Cardiac muscle cell (in vitro differentiated cells and primary cell): Measurements from ENCODE around the gene COL5A1. TPM values are rescaled to one million over a fixed set of nuclear protein-coding genes. Genes with fewer than 3 reads are reported as not detected.
A peak's percentile ranks its signal among the peaks of the same experiment; 100 is the strongest.
"Not testable (repeated sequence)": the region's sequence is repeated elsewhere in the genome, so short reads cannot be mapped to it uniquely, and the experiment has no call there.

Experiments used
- DNase-seq, 2 donors: peaks; one replicate each; pipeline versions ENCODE4 v3.0.0 to v3.0.0-alpha.2; 2010 to 2017; ENCODE audit warnings: low read depth in 1 of 2, low spot score in 1 of 2
- H3K27ac ChIP-seq: fragments of 200-600 bp; sonication (generic); 2 replicates; pipeline ENCODE4 v1.5.1; 2016
- H3K27me3 ChIP-seq: fragments of 200-600 bp; sonication (generic); 2 replicates; pipeline ENCODE4 v1.6.0; 2016; ENCODE audit warnings: control low read depth
- H3K36me3 ChIP-seq: fragments of 200-600 bp; sonication (generic); 2 replicates; pipeline ENCODE4 v1.5.1; 2016; ENCODE audit warnings: control low read depth
- H3K4me1 ChIP-seq: fragments of 200-600 bp; sonication (generic); 2 replicates; pipeline ENCODE4 v1.8.1; 2017; ENCODE audit warnings: low read depth, mild to moderate bottlenecking, mixed run types
- H3K4me3 ChIP-seq: fragments of 200-600 bp; sonication (generic); 2 replicates; pipeline ENCODE4 v1.5.1; 2016; ENCODE audit warnings: mild to moderate bottlenecking
- H3K9me3 ChIP-seq: fragments of 200-600 bp; sonication (generic); 2 replicates; pipeline ENCODE4 v1.5.1; 2017; ENCODE audit warnings: low read depth, mild to moderate bottlenecking, control low read depth
- CTCF ChIP-seq: IDR thresholded peaks from 2 replicates; pipeline ENCODE4 v1.5.1; 2012; ENCODE audit warnings: low read depth, mild to moderate bottlenecking, low read length
- polyA plus RNA-seq: library from polyadenylated mRNA; unstranded; fragments of >200 nt; fragmentation: Nextera tagmentation; extraction: Ambion mirVana; gene quantifications from 2 replicates; pipeline ENCODE4 v1.2.1, GENCODE V29; 2016
- total RNA-seq: library from RNA; depleted of rRNA; stranded (reverse); fragments of >200 nt; gene quantifications from 2 replicates; pipeline ENCODE4 v1.2.3, GENCODE V29; 2016

COL5A1 gene
- total and polyA plus RNA-seq, 2 experiments from 2014 or later: 34.5 to 129 TPM

DNA sequence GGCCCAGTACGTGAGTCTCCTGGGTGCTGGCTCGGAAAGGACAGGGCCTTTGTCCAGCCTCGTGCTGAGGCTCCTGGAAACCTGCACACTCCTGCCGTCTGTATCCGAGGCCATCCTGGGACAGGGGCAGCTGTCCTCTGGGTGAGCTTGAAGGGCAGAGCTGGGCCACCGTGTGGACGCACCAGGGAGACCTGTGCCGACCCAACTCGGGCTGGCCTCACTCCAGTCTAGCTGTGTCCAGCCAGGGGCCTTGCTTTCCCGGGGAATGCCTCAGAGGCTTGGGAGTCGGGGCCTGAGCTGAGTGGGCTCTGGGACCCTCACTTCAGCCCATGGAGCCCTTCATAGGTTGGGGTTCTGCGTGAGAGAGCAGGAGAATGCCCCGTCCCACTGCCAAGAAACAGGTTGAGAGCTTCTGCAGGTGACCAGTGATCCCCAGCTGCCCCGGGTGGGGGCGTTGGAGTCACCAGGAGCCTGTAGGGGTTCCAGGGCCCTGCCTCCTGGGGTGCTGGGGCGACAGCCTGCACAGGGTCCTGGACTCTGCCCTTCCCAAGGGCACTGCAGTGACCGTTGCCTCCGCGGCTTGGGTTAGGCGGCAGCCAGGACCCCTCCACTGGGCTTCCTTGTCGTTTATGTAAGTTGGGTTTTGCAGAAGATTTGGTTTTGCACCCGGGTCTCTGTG, 60.1 kb downstream of the COL5A1 start:
- no peaks in the 10 kb centered on the region for H3K9me3 ChIP-seq
- no peak overlapping the region for H3K27ac ChIP-seq
- no peak for TF ChIP-seq CTCF
- H3K36me3 ChIP-seq: no peaks in the 10 kb centered on the region
- peaks cover 6% of the 10 kb centered on the region for H3K4me1 ChIP-seq
- DNase-seq: no peak
- no peak overlapping the region for H3K4me3 ChIP-seq
- H3K27me3 ChIP-seq: no peaks in the 10 kb centered on the region

- Histone ChIP-seq H3K36me3 (no peaks in the 10 kb centered on the region), H3K27ac (no peak overlapping the region), H3K9me3 (no peaks in the 10 kb centered on the region), H3K4me1 (peaks cover 10% of the 10 kb centered on the region), H3K4me3 (no peak overlapping the region), H3K27me3 (no peaks in the 10 kb centered on the region)
- no peak for TF ChIP-seq CTCF
- DNase-seq: no peak
These were observed 60.7 kb downstream of the COL5A1 start for GRCh38 chr9:134702291-134702690.

- H3K4me1 ChIP-seq: peaks cover 24% of the 10 kb centered on the region
- H3K4me3 ChIP-seq, H3K27ac ChIP-seq, H3K9me3 ChIP-seq, H3K27me3 ChIP-seq, DNase-seq, H3K36me3 ChIP-seq: not testable (repeated sequence)
These were observed 62.1 kb downstream of the COL5A1 start for GRCh38 chr9:134703730-134704114.

- no peak overlapping the region for H3K27ac ChIP-seq
- H3K4me3 ChIP-seq: no peak overlapping the region
- H3K36me3 ChIP-seq: no peaks in the 10 kb centered on the region
These were observed 62.9 kb downstream of the COL5A1 start for GRCh38 chr9:134704498-134704897.

GRCh38 chr9:134705786-134706185, 64.2 kb downstream of the COL5A1 start:
- no peak for DNase-seq
- no peak for TF ChIP-seq CTCF
- Histone ChIP-seq H3K9me3 (no peaks in the 10 kb centered on the region), H3K4me3 (no peak overlapping the region), H3K27ac (no peak overlapping the region), H3K4me1 (peaks cover 25% of the 10 kb centered on the region), H3K36me3 (no peaks in the 10 kb centered on the region), H3K27me3 (no peaks in the 10 kb centered on the region)

More at GRCh38 chr9:134704498-134704897, 62.9 kb downstream of the COL5A1 start:
- no peak for DNase-seq
- no peak for TF ChIP-seq CTCF
- Histone ChIP-seq H3K4me1 (peaks cover 25% of the 10 kb centered on the region), H3K9me3 (no peaks in the 10 kb centered on the region), H3K27me3 (no peaks in the 10 kb centered on the region)

DNA sequence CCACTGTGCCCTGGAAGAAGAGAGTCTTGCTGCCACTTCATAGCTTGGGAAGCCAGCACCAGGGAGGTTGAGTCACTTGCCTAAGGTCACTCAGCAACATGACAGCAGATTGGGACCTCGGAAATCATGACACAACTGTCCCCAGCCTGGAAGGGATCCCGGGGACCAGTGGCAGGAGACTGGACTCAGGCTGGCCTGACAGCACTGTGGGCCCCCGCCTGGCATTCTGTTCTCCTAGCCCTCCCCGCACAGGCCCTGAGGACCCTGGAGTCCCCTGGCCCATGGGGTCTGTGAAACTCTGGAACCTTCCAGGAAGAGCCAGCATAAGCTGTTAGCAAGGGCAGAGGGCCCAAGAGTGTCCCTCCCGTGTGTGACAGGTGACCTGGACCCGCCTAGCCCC, 64.9 kb downstream of the COL5A1 start:
- peak overlapping the region; percentile 91 for H3K27ac ChIP-seq
- no peak overlapping the region for H3K4me3 ChIP-seq
- H3K4me1 ChIP-seq: peaks cover 25% of the 10 kb centered on the region
- H3K36me3 ChIP-seq: no peaks in the 10 kb centered on the region
- no peaks in the 10 kb centered on the region for H3K27me3 ChIP-seq
- no peaks in the 10 kb centered on the region for H3K9me3 ChIP-seq
- TF ChIP-seq CTCF: no peak
- DNase-seq: no peak
